Neural cell (in vitro differentiated cells): ENCODE measurements around the gene PRODH2. TPM values are rescaled to one million over a fixed set of nuclear protein-coding genes. Genes with fewer than 3 reads are reported as not detected.

ENCODE experiments used
- H2AFZ ChIP-seq: fragments of 200-600, 300-800 bp; sonication (generic), shearing (Covaris generic); 2 replicates; pipeline ENCODE4 v1.6.0; 2014; ENCODE audit warnings: low read depth, mild to moderate bottlenecking, antibody characterized with exemption, low read length, moderate library complexity
- H3F3A ChIP-seq: fragments of 200-600 bp; shearing (Covaris generic); 2 replicates; pipeline ENCODE4 v1.6.1; 2016; ENCODE audit warnings: mild to moderate bottlenecking, moderate library complexity, mixed read lengths, antibody characterized with exemption, low read length; ENCODE audit not compliant: insufficient read depth, poor library complexity, severe bottlenecking
- H3K27ac ChIP-seq: fragments of 200-600, 300-800 bp; sonication (generic), shearing (Covaris generic); 2 replicates; pipeline ENCODE4 v1.5.1; 2014; ENCODE audit warnings: mild to moderate bottlenecking, low read length, moderate library complexity
- H3K27me3 ChIP-seq: fragments of 300-800, 200-600 bp; sonication (generic), shearing (Covaris generic); 2 replicates; pipeline ENCODE4 v1.6.0; 2014; ENCODE audit warnings: mild to moderate bottlenecking, low read depth, low read length, moderate library complexity; ENCODE audit not compliant: insufficient read depth
- H3K36me3 ChIP-seq: fragments of 300-800, 200-600 bp; sonication (generic), shearing (Covaris generic); 2 replicates; pipeline ENCODE4 v1.5.1; 2014; ENCODE audit warnings: mild to moderate bottlenecking, antibody characterized with exemption, low read length, moderate library complexity; ENCODE audit not compliant: insufficient read depth
- H3K4me2 ChIP-seq: fragments of 300-800, 200-600 bp; sonication (generic), shearing (Covaris generic); 2 replicates; pipeline ENCODE4 v1.6.0; 2014; ENCODE audit warnings: mild to moderate bottlenecking, low read length
- H3K4me3 ChIP-seq: fragments of 300-800, 200-600 bp; sonication (generic), shearing (Covaris generic); 2 replicates; pipeline ENCODE4 v1.5.1; 2014; ENCODE audit warnings: mild to moderate bottlenecking, low read length, moderate library complexity
- H3K79me2 ChIP-seq: fragments of 200-600 bp; shearing (Covaris generic); replicated peaks from 2 replicates; pipeline ENCODE4 v1.6.0; 2014; ENCODE audit warnings: mild to moderate bottlenecking, low read length, moderate library complexity; ENCODE audit not compliant: insufficient read depth
- H3K9ac ChIP-seq: fragments of 300-800, 200-600 bp; sonication (generic), shearing (Covaris generic); 2 replicates; pipeline ENCODE4 v1.6.1; 2016; ENCODE audit warnings: mild to moderate bottlenecking, low read length, mixed read lengths
- H3K9me2 ChIP-seq: fragments of 200-600 bp; shearing (Covaris generic); 2 replicates; pipeline ENCODE4 v1.6.1; 2016; ENCODE audit warnings: mild to moderate bottlenecking, low read length, mixed read lengths; ENCODE audit not compliant: insufficient read depth
- H3K9me3 ChIP-seq: fragments of 200-600, 300-800 bp; sonication (generic), shearing (Covaris generic); 2 replicates; pipeline ENCODE4 v1.6.1; 2016; ENCODE audit warnings: mild to moderate bottlenecking, mixed run types, low read length, moderate library complexity, mixed read lengths
- H4K20me1 ChIP-seq: fragments of 200-600 bp; shearing (Covaris generic); 2 replicates; pipeline ENCODE4 v1.6.1; 2016; ENCODE audit warnings: mild to moderate bottlenecking, mixed run types; ENCODE audit not compliant: insufficient read depth
- EP300 ChIP-seq: fragments of 450-650 bp; conservative IDR thresholded peaks from 2 replicates; pipeline ENCODE4 v1.6.1; 2014; ENCODE audit warnings: antibody characterized with exemption, mild to moderate bottlenecking, moderate library complexity; ENCODE audit not compliant: poor library complexity, severe bottlenecking
- EZH2 ChIP-seq: fragments of 200-600, 300-800 bp; shearing (Covaris generic), sonication (generic); IDR thresholded peaks from 2 replicates; pipeline ENCODE4 v1.6.1; 2014; ENCODE audit warnings: antibody characterized with exemption, low read length, borderline replicate concordance, mild to moderate bottlenecking; ENCODE audit not compliant: insufficient read depth, poor library complexity, severe bottlenecking
- MXI1 ChIP-seq: fragments of 450-650 bp; conservative IDR thresholded peaks from 2 replicates; pipeline ENCODE4 v1.6.1; 2014; ENCODE audit warnings: antibody characterized with exemption, mild to moderate bottlenecking; ENCODE audit not compliant: poor library complexity, severe bottlenecking
- POLR2AphosphoS5 ChIP-seq: IDR thresholded peaks from 2 replicates; pipeline ENCODE4 v1.6.1; 2012
- RAD21 ChIP-seq: fragments of 450-650 bp; conservative IDR thresholded peaks from 2 replicates; pipeline ENCODE4 v1.6.1; 2014; ENCODE audit warnings: antibody characterized with exemption, mild to moderate bottlenecking, moderate library complexity
- SMC3 ChIP-seq: fragments of 450-650 bp; conservative IDR thresholded peaks from 2 replicates; pipeline ENCODE4 v1.6.1; 2014; ENCODE audit warnings: antibody characterized with exemption, mild to moderate bottlenecking, moderate library complexity; ENCODE audit not compliant: poor library complexity
- TAF1 ChIP-seq: IDR thresholded peaks from 2 replicates; pipeline ENCODE4 v1.6.1; 2012; ENCODE audit warnings: low read depth
- polyA plus RNA-seq: library from polyadenylated mRNA; depleted of rRNA; stranded (reverse); fragments of >200 nt; gene quantifications from 2 replicates; pipeline ENCODE4 v1.2.3, GENCODE V29; 2014
- TF ChIP-seq, protein P1 (sequence below): IDR thresholded peaks from 2 replicates; pipeline ENCODE4 v1.6.1; 2012; ENCODE audit warnings: borderline replicate concordance
- TF ChIP-seq, protein P2 (sequence below): fragments of 450-650 bp; IDR thresholded peaks from 2 replicates; pipeline ENCODE4 v1.5.1; 2014; ENCODE audit warnings: antibody characterized with exemption, mild to moderate bottlenecking, moderate library complexity; ENCODE audit not compliant: poor library complexity, severe bottlenecking

PRODH2 gene
- polyA plus RNA-seq, 1 donor from 2014 or later: not detected

DNA sequence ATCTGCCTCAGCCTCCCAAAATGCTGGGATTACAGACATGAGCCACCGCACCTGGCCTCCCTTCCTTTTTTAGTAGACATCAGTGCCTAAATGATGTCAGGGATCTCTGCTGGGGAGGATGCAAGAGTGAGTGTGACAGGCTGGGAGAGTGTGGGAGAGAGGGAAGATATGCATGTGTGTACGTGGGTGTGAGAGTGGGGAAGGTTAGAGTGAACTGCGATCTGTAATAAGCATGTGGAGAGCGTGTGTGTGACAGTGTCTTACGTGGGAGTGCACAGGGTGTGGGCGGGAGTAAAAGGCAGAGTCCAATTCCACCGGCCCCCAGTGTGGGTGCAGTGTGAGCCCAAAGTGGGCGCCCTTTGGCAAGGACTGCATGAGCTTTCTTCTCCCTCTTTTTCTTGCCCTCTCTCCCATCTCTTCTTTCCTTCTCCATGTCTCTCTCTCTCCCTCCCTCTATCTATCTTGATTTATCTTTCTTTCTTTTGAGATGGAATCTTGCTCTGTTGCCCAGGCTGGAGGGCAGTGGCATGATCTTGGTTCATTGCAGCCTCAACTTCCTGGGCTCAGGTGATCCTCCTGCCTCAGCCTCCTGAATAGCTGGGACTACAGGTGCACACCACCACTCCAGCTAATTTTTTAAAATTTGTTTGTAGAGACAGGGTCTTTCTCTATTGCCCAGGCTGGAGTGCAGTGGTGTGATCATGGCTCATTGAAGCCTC, 40.6 kb upstream of the PRODH2 start:
- Histone ChIP-seq H3K36me3 (no peaks in the 10 kb centered on the region), H3K4me3 (no peak overlapping the region), H3K4me2 (no peak overlapping the region), H3K79me2 (no peaks in the 10 kb centered on the region), H3K9me3 (no peaks in the 10 kb centered on the region), H3F3A (no peaks in the 10 kb centered on the region), H3K27me3 (peaks cover 3% of the 10 kb centered on the region), H4K20me1 (no peaks in the 10 kb centered on the region), H3K9ac (no peak overlapping the region), H2AFZ (no peak overlapping the region), H3K27ac (no peak overlapping the region), H3K9me2 (no peaks in the 10 kb centered on the region)
- TF ChIP-seq EP300: no peak
- TF ChIP-seq, protein P1, sequence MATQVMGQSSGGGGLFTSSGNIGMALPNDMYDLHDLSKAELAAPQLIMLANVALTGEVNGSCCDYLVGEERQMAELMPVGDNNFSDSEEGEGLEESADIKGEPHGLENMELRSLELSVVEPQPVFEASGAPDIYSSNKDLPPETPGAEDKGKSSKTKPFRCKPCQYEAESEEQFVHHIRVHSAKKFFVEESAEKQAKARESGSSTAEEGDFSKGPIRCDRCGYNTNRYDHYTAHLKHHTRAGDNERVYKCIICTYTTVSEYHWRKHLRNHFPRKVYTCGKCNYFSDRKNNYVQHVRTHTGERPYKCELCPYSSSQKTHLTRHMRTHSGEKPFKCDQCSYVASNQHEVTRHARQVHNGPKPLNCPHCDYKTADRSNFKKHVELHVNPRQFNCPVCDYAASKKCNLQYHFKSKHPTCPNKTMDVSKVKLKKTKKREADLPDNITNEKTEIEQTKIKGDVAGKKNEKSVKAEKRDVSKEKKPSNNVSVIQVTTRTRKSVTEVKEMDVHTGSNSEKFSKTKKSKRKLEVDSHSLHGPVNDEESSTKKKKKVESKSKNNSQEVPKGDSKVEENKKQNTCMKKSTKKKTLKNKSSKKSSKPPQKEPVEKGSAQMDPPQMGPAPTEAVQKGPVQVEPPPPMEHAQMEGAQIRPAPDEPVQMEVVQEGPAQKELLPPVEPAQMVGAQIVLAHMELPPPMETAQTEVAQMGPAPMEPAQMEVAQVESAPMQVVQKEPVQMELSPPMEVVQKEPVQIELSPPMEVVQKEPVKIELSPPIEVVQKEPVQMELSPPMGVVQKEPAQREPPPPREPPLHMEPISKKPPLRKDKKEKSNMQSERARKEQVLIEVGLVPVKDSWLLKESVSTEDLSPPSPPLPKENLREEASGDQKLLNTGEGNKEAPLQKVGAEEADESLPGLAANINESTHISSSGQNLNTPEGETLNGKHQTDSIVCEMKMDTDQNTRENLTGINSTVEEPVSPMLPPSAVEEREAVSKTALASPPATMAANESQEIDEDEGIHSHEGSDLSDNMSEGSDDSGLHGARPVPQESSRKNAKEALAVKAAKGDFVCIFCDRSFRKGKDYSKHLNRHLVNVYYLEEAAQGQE: no peak

DNA sequence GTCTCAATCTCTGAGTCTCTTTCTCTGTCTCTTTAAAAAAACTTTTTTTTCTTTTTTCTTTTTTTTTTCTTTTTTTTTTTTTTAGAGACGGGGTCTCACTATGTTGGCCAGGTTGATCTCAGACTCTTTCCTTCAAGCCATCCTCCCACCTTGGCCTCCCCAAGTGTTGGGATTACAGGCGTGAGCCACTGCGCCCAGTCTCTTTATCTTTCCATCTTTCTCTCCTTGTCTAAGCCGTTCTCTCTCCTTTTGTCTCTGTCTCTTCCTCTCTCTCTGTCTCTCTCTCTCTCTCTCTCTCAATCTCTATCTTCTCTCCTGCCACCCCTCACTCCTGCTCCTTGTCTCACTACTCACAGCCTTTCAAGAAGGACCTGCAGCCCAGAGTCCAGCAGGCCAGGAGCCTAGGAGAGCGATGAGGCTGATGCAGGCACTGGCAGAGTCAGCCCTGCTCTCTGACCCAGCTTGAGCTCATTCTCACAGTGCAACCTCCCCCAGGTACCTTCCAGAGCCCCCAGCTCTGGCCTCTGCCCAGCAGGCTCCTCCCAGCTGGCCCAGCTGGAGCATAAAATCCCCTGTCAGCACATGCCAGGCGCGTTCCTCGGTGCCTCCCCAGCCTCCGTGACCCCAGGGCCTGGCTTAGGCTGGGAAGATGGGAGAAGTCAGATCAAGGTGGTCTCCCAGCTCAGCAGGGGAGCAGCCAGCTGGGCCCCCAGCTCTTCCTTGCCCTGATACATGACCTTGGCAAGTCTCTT, 39.6 kb upstream of the PRODH2 start, which contains the start of gene NPHS1:
NPHS1 (minus strand) TSS at position 476 of the 752 bp plus-strand sequence. CDS start 667 bp downstream, outside the sequence.
- H3K4me3 ChIP-seq: no peak within 1 kb of the TSS
- no peaks in the 10 kb centered on the region for H3K79me2 ChIP-seq
- H2AFZ ChIP-seq: no peak within 1 kb of the TSS
- H4K20me1 ChIP-seq: no peaks in the 10 kb centered on the region
- H3K9ac ChIP-seq: no peak within 1 kb of the TSS
- H3F3A ChIP-seq: no peaks in the 10 kb centered on the region
- TF ChIP-seq POLR2AphosphoS5: no peak
- TF ChIP-seq EP300: no peak
- no peak for TF ChIP-seq MXI1
- H3K27ac ChIP-seq: no peak within 1 kb of the TSS
- H3K9me3 ChIP-seq: no peaks in the 10 kb centered on the region
- H3K9me2 ChIP-seq: no peaks in the 10 kb centered on the region
- peaks cover 7% of the 10 kb centered on the region for H3K27me3 ChIP-seq
- no peak within 1 kb of the TSS for H3K4me2 ChIP-seq
- no peaks in the 10 kb centered on the region for H3K36me3 ChIP-seq

DNA sequence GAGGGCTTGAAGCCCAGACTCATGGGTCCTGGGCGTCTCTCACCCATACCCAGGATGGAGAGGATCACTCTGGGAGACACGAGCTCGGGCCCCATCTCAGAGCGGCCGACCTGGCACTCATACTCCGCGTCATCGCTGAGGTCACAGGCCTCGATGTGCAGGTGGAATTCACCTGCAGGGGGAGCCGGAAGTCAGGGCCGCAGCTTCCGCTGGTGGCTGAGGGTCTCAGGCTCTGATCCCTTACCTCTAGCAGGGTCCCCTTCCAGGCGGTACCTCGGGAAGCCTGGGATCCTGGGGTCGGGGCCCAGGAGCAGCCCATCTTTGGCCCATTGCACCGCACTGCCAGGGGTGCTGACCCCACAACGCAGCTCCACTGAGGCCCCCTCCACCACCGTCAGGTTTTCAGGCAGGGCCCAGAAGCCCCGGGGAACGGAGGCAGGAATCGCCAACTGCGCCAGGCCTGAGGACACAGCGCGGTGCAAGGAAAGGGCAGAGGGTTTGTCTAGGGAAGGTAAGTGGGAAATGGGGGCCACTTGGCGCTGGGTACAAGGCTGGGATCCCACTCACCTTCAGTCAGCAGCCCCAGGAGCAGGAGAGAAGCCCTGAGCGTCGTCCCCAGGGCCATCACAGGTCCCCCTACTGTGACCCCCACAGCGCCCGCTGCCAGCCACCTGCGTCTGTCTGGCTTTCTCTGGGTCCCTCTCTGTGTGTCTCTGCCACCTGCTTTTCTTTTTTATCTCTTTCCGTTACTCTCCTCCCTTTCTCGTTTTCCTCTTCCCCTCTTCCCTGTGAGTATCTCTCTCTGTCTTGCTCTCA, 38.8 kb upstream of the PRODH2 start:
- TF ChIP-seq EP300 (no peak), MXI1 (no peak), RAD21 (no peak), EZH2 (no peak), SMC3 (no peak), POLR2AphosphoS5 (no peak), TAF1 (no peak)
- TF ChIP-seq, protein P1: no peak
- TF ChIP-seq, protein P2, sequence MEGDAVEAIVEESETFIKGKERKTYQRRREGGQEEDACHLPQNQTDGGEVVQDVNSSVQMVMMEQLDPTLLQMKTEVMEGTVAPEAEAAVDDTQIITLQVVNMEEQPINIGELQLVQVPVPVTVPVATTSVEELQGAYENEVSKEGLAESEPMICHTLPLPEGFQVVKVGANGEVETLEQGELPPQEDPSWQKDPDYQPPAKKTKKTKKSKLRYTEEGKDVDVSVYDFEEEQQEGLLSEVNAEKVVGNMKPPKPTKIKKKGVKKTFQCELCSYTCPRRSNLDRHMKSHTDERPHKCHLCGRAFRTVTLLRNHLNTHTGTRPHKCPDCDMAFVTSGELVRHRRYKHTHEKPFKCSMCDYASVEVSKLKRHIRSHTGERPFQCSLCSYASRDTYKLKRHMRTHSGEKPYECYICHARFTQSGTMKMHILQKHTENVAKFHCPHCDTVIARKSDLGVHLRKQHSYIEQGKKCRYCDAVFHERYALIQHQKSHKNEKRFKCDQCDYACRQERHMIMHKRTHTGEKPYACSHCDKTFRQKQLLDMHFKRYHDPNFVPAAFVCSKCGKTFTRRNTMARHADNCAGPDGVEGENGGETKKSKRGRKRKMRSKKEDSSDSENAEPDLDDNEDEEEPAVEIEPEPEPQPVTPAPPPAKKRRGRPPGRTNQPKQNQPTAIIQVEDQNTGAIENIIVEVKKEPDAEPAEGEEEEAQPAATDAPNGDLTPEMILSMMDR: no peak
- H3K27me3 ChIP-seq: peaks cover 9% of the 10 kb centered on the region
- H3K79me2 ChIP-seq: no peaks in the 10 kb centered on the region
- no peaks in the 10 kb centered on the region for H3K36me3 ChIP-seq
- no peaks in the 10 kb centered on the region for H3K9me2 ChIP-seq
- H3K9ac ChIP-seq: no peak overlapping the region
- H3K4me2 ChIP-seq: no peak overlapping the region
- H2AFZ ChIP-seq: no peak overlapping the region
- no peaks in the 10 kb centered on the region for H4K20me1 ChIP-seq
- no peak overlapping the region for H3K4me3 ChIP-seq
- no peaks in the 10 kb centered on the region for H3K9me3 ChIP-seq
- no peak overlapping the region for H3K27ac ChIP-seq
- no peaks in the 10 kb centered on the region for H3F3A ChIP-seq
